ENCODE measurements around the gene CNNM1. TPM values are rescaled to one million over a fixed set of nuclear protein-coding genes. Genes with fewer than 3 reads are reported as not detected.

Gene CNNM1
- 4.5 and 5.3 TPM in 2 replicates for polyA plus RNA-seq (2014; cell fraction: cytosol; rRNA removed)
- polyA plus RNA-seq (2014; cell fraction: nucleus; rRNA removed) = 1.6 and 2.8 TPM in 2 replicates

GRCh38 chr10:99329304-99329553 lies at the start of gene CNNM1:
TSS of gene CNNM1 (plus strand) at chr10:99329356. CDS start at chr10:99329388, 32 bp downstream.
- peak; percentile 73 for DNase-seq (ENCODE audit: low spot score)

GRCh38 chr10:99279626-99280111 lies 49.5 kb upstream of the CNNM1 start:
- DNase-seq (ENCODE audit: low spot score) = no peak

- no peak for DNase-seq (ENCODE audit: low spot score)
Observed at GRCh38 chr10:99280472-99280871, 48.7 kb upstream of the CNNM1 start.

- no peak for DNase-seq (ENCODE audit: low spot score)
Observed at GRCh38 chr10:99285881-99286280, 43.3 kb upstream of the CNNM1 start.

GRCh38 chr10:99290306-99290705 lies 38.9 kb upstream of the CNNM1 start:
- no peak for DNase-seq (ENCODE audit: low spot score)

GRCh38 chr10:99292159-99292558 lies 37.0 kb upstream of the CNNM1 start:
- DNase-seq (ENCODE audit: low spot score) = no peak

- DNase-seq (ENCODE audit: low spot score) = no peak
Observed at GRCh38 chr10:99296605-99297004, 32.6 kb upstream of the CNNM1 start.

GRCh38 chr10:99297033-99297432 lies 32.1 kb upstream of the CNNM1 start:
- DNase-seq (ENCODE audit: low spot score) = peak; percentile 8

- no peak for DNase-seq (ENCODE audit: low spot score)
Observed at GRCh38 chr10:99303899-99304861, 25.0 kb upstream of the CNNM1 start.

GRCh38 chr10:99304862-99305229 lies 24.3 kb upstream of the CNNM1 start:
- no peak for DNase-seq (ENCODE audit: low spot score)

GRCh38 chr10:99312501-99312900 lies 16.7 kb upstream of the CNNM1 start:
- no peak for DNase-seq (ENCODE audit: low spot score)

GRCh38 chr10:99315853-99316252 lies 13.3 kb upstream of the CNNM1 start:
- no peak for DNase-seq (ENCODE audit: low spot score)

GRCh38 chr10:99316374-99316773 lies 12.8 kb upstream of the CNNM1 start:
- DNase-seq (ENCODE audit: low spot score) = no peak

GRCh38 chr10:99318048-99318447 lies 11.1 kb upstream of the CNNM1 start:
- DNase-seq (ENCODE audit: low spot score) = no peak

GRCh38 chr10:99318475-99318874 lies 10.7 kb upstream of the CNNM1 start:
- DNase-seq (ENCODE audit: low spot score) = no peak

GRCh38 chr10:99325281-99325680 lies 3.9 kb upstream of the CNNM1 start:
- DNase-seq (ENCODE audit: low spot score) = no peak

GRCh38 chr10:99326871-99327270 lies 2.3 kb upstream of the CNNM1 start:
- DNase-seq (ENCODE audit: low spot score) = no peak

GRCh38 chr10:99328579-99329303 lies 415 bp upstream of the CNNM1 start:
- DNase-seq (ENCODE audit: low spot score) = no peak

- DNase-seq (ENCODE audit: low spot score) = peak; percentile 57
Observed at GRCh38 chr10:99329554-99330346, 594 bp downstream of the CNNM1 start.

GRCh38 chr10:99330347-99330924 lies 1.3 kb downstream of the CNNM1 start:
- DNase-seq (ENCODE audit: low spot score) = no peak

- no peak for DNase-seq (ENCODE audit: low spot score)
Observed at GRCh38 chr10:99331207-99331803, 2.1 kb downstream of the CNNM1 start.
